ENCODE measurements around the gene MRPL1. TPM values are rescaled to one million over a fixed set of nuclear protein-coding genes. Genes with fewer than 3 reads are reported as not detected.
A peak's percentile ranks its signal among the peaks of the same experiment; 100 is the strongest.

The MRPL1 gene
- total RNA-seq, 3 donors from 2014 or later (not counting 1 experiment from before 2014, with no cell fraction given), result 17.9 to 22.9 (median 22.9) TPM

GRCh38 chr4:77817304-77818072, 45.1 kb upstream of the MRPL1 start:
- WGBS (ENCODE audit: insufficient coverage), result 0% methylated on average over 1 of the region's 8 CpGs
- H3K36me3 Mint-ChIP-seq, result peaks cover 15% of the 10 kb centered on the region
- DNase-seq, result no peak

GRCh38 chr4:77818073-77818601, 44.5 kb upstream of the MRPL1 start:
- H3K4me1 Mint-ChIP-seq, result peaks cover 73 to 81% of the 10 kb centered on the region in 2 donors
- no peak for ATAC-seq
- 0% methylated on average over 13 of the region's 13 CpGs for WGBS (ENCODE audit: insufficient coverage)
- peak in 1 of 2 donors; percentile 74 for DNase-seq
- H3K9me3 Mint-ChIP-seq, result no peaks in the 10 kb centered on the region
- H3K4me3 Mint-ChIP-seq, result peak overlapping the region; percentile 100
- peak overlapping the region; percentile 99 to 100 for H3K27ac Mint-ChIP-seq
- H3K27me3 Mint-ChIP-seq (ENCODE audit: low read depth in 2 of 2), result no peaks in the 10 kb centered on the region
- H3K36me3 ChIP-seq (ENCODE audit: control insufficient read depth, insufficient read depth, low read length), result no peaks in the 10 kb centered on the region
- H3K36me3 Mint-ChIP-seq, result peaks cover 15% of the 10 kb centered on the region
- H3K27ac ChIP-seq (ENCODE audit: low read length), result peak overlapping the region; percentile 95
- H3K9me3 ChIP-seq (ENCODE audit: control insufficient read depth, insufficient read depth, low read length), result no peaks in the 10 kb centered on the region
- H3K4me3 ChIP-seq (ENCODE audit: low read length), result peak overlapping the region; percentile 89
- intact Hi-C loops (cut with micrococcal nuclease), result loop anchor here (5.0 kb wide), 2 partner anchors 36 to 81 kb away; no protein-coding TSS in a partner anchor
- TF ChIP-seq CTCF (IDR thresholded peaks at IDR 0.05), result peak; percentile 37
- H3K4me1 ChIP-seq (ENCODE audit: control insufficient read depth, insufficient read depth, low read length), result peaks cover 31% of the 10 kb centered on the region
- no peaks in the 10 kb centered on the region for H3K27me3 ChIP-seq (ENCODE audit: control insufficient read depth, insufficient read depth, low read length)

More at GRCh38 chr4:77817304-77818072, 45.1 kb upstream of the MRPL1 start:
- no peaks in the 10 kb centered on the region for H3K27me3 ChIP-seq (ENCODE audit: control insufficient read depth, insufficient read depth, low read length)
- Mint-ChIP-seq H3K4me1 (peaks cover 80 to 85% of the 10 kb centered on the region in 2 donors), H3K27ac (peak overlapping the region; percentile 99 to 100), H3K9me3 (no peaks in the 10 kb centered on the region), H3K27me3 (ENCODE audit: low read depth in 2 of 2) (no peaks in the 10 kb centered on the region), H3K4me3 (peak overlapping the region; percentile 100)
- intact Hi-C loops (cut with micrococcal nuclease), result loop anchor here (5.0 kb wide), 2 partner anchors 35 to 80 kb away; no protein-coding TSS in a partner anchor
- H3K9me3 ChIP-seq (ENCODE audit: control insufficient read depth, insufficient read depth, low read length), result no peaks in the 10 kb centered on the region
- ATAC-seq, result no peak
- peak overlapping the region; percentile 89 for H3K4me3 ChIP-seq (ENCODE audit: low read length)
- TF ChIP-seq CTCF (IDR thresholded peaks at IDR 0.05), result no peak
- H3K4me1 ChIP-seq (ENCODE audit: control insufficient read depth, insufficient read depth, low read length), result peaks cover 25% of the 10 kb centered on the region
- H3K36me3 ChIP-seq (ENCODE audit: control insufficient read depth, insufficient read depth, low read length), result no peaks in the 10 kb centered on the region
- H3K27ac ChIP-seq (ENCODE audit: low read length), result peak overlapping the region; percentile 95

GRCh38 chr4:77818602-77819403, 43.8 kb upstream of the MRPL1 start, which contains the start of gene CNOT6L:
Gene CNOT6L (minus strand): TSS chr4:77819368. CDS start chr4:77819308, 60 bp downstream.
- Mint-ChIP-seq H3K36me3 (peaks cover 15% of the 10 kb centered on the region), H3K27ac (peak within 1 kb of the TSS; percentile 99 to 100), H3K27me3 (ENCODE audit: low read depth in 2 of 2) (no peaks in the 10 kb centered on the region), H3K9me3 (no peaks in the 10 kb centered on the region), H3K4me3 (peak within 1 kb of the TSS; percentile 100), H3K4me1 (peaks cover 66 to 74% of the 10 kb centered on the region in 2 donors)
- ATAC-seq (peak; percentile 8 to 26 (median 13)), DNase-seq (peak; percentile 77 to 87)
- TF ChIP-seq CTCF (IDR thresholded peaks at IDR 0.05), result no peak
- Histone ChIP-seq H3K4me1 (ENCODE audit: control insufficient read depth, insufficient read depth, low read length) (peaks cover 34% of the 10 kb centered on the region), H3K9me3 (ENCODE audit: control insufficient read depth, insufficient read depth, low read length) (no peaks in the 10 kb centered on the region), H3K36me3 (ENCODE audit: control insufficient read depth, insufficient read depth, low read length) (no peaks in the 10 kb centered on the region), H3K27me3 (ENCODE audit: control insufficient read depth, insufficient read depth, low read length) (no peaks in the 10 kb centered on the region), H3K4me3 (ENCODE audit: low read length) (peak within 1 kb of the TSS; percentile 89), H3K27ac (ENCODE audit: low read length) (peak within 1 kb of the TSS; percentile 95)
- under 1% methylated on average over 86 of the region's 89 CpGs for WGBS (ENCODE audit: insufficient coverage)
- intact Hi-C loops (cut with micrococcal nuclease), result loop anchor here (5.0 kb wide), 2 partner anchors 37 to 82 kb away; no protein-coding TSS in a partner anchor

Measured in natural killer cell (primary cell).